HCT116 (cell line): Measurements from ENCODE around the gene DNTT. TPM values are rescaled to one million over a fixed set of nuclear protein-coding genes. Genes with fewer than 3 reads are reported as not detected.

Experiments used
- ATAC-seq: fragments of 200-7000 bp; cut with Tn5 transposase; 2 replicates; pipeline ENCODE4 v1.9.1; 2020; ENCODE audit warnings: mild to moderate bottlenecking, moderate library complexity
- BruUV-seq: library from RNA; stranded (reverse); fragments of 400-500 nt; replicated peaks from 2 replicates; lab custom pipeline; 2021; lab: Mats Ljungman, UMichigan
- CTCF ChIA-PET: fragments of 300-600 bp; sonication (Branson Sonifier 250); formaldehyde crosslinking; loops from one replicate; lab custom pipeline; 2021; ENCODE audit warnings: antibody characterized with exemption; lab: Charles Lee
- POLR2A ChIA-PET: fragments of 300-600, 350-600 bp; sonication (Branson Sonifier 250); formaldehyde crosslinking; loops from one replicate; lab custom pipeline; 2021; ENCODE audit warnings: antibody characterized with exemption; lab: Charles Lee
- RAD21 ChIA-PET, 2 experiments: fragments of 300-600 bp; sonication (Branson Sonifier 250); formaldehyde crosslinking; loops; one replicate each; lab custom pipeline; 2023; ENCODE audit warnings: low total read pairs in 2 of 2; ENCODE audit not compliant: uncharacterized antibody in 2 of 2, unreplicated experiment in 2 of 2, low non-redundant PET in 1 of 2; lab: Charles Lee
- DNase-seq: peaks from one replicate; pipeline ENCODE4 v3.0.0-alpha.2; 2010; ENCODE audit warnings: low read depth, low spot score
- H2AFZ ChIP-seq: fragments of 200-600 bp; shearing (Covaris generic), sonication (generic); 2 replicates; pipeline ENCODE4 v1.6.1; 2017; ENCODE audit warnings: low read depth, mixed run types, mixed read lengths, antibody characterized with exemption, low read length; ENCODE audit not compliant: poor library complexity, severe bottlenecking
- H3K27ac ChIP-seq: 2 replicates; pipeline ENCODE4 v1.5.1; 2012; ENCODE audit warnings: low read depth, low read length
- H3K27me3 ChIP-seq: fragments of 200-600 bp; sonication (generic); 2 replicates; pipeline ENCODE4 v1.6.1; 2016; ENCODE audit warnings: mixed run types, low read length, mixed read lengths; ENCODE audit not compliant: insufficient read depth
- H3K36me3 ChIP-seq, 2 experiments: fragments of 200-500 bp in 1 of 2; fragments of 200-600 bp in 1 of 2; sonication (Bioruptor generic) in 1 of 2; sonication (generic) in 1 of 2; 2 replicates each; pipeline versions ENCODE4 v1.5.1 to v1.6.1; 2014 to 2016; ENCODE audit warnings: low read length in 2 of 2, inconsistent platforms in 1 of 2, mixed read lengths in 1 of 2, mixed run types in 1 of 2; ENCODE audit not compliant: insufficient read depth in 2 of 2, control insufficient read depth in 1 of 2
- H3K4me1 ChIP-seq, 2 experiments: fragments of 200-600 bp in 1 of 2; sonication (generic) in 1 of 2; 2 replicates each; pipeline versions ENCODE4 v1.5.1 to v1.6.1; 2012 to 2017; ENCODE audit warnings: low read length in 2 of 2, inconsistent platforms in 1 of 2, mild to moderate bottlenecking in 1 of 2, mixed read lengths in 1 of 2, mixed run types in 1 of 2, moderate library complexity in 1 of 2; ENCODE audit not compliant: insufficient read depth in 2 of 2, control insufficient read depth in 1 of 2
- H3K4me2 ChIP-seq: fragments of 200-600 bp; sonication (generic); 2 replicates; pipeline ENCODE4 v1.6.1; 2017; ENCODE audit warnings: mixed run types, low read length, mixed read lengths
- H3K4me3 ChIP-seq, 2 experiments: fragments of 200-600 bp in 1 of 2; sonication (generic) in 1 of 2; replicated peaks in 1 of 2; 2 replicates each; pipeline ENCODE4 v1.5.1; 2011 to 2016; ENCODE audit warnings: low read length in 2 of 2, control low read depth in 1 of 2, low read depth in 1 of 2, mild to moderate bottlenecking in 1 of 2, mixed read lengths in 1 of 2, mixed run types in 1 of 2
- H3K79me2 ChIP-seq: fragments of 200-600 bp; sonication (generic); 2 replicates; pipeline ENCODE4 v1.6.1; 2017; ENCODE audit warnings: mild to moderate bottlenecking, mixed run types, low read length, moderate library complexity, mixed read lengths; ENCODE audit not compliant: insufficient read depth
- H3K9ac ChIP-seq: fragments of 200-600 bp; sonication (generic); 2 replicates; pipeline ENCODE4 v1.6.1; 2016; ENCODE audit warnings: low read length, mixed read lengths
- H3K9me2 ChIP-seq: fragments of 200-600 bp; sonication (generic), shearing (Covaris generic); 2 replicates; pipeline ENCODE4 v1.6.1; 2017; ENCODE audit warnings: mixed run types, mild to moderate bottlenecking, moderate library complexity; ENCODE audit not compliant: insufficient read depth
- H3K9me3 ChIP-seq, 2 experiments: fragments of 200-500 bp in 1 of 2; fragments of 200-600 bp in 1 of 2; sonication (Bioruptor generic) in 1 of 2; sonication (generic) in 1 of 2; 2 replicates each; pipeline ENCODE4 v1.6.1; 2014 to 2017; ENCODE audit warnings: low read length in 2 of 2, mixed read lengths in 2 of 2, inconsistent platforms in 1 of 2, low read depth in 1 of 2, mild to moderate bottlenecking in 1 of 2, mixed run types in 1 of 2, moderate library complexity in 1 of 2; ENCODE audit not compliant: control insufficient read depth in 1 of 2, insufficient read depth in 1 of 2
- H4K20me1 ChIP-seq: fragments of 200-600 bp; sonication (generic), shearing (Covaris generic); 2 replicates; pipeline ENCODE4 v1.6.1; 2017; ENCODE audit warnings: mixed run types, mild to moderate bottlenecking, moderate library complexity; ENCODE audit not compliant: insufficient read depth
- CEBPB ChIP-seq: IDR thresholded peaks from 2 replicates; pipeline ENCODE4 v1.6.1; 2012; ENCODE audit warnings: low read depth
- EZH2 ChIP-seq: fragments of 200-600 bp; sonication (generic); IDR thresholded peaks from 2 replicates; pipeline ENCODE4 v1.6.1; 2017; ENCODE audit warnings: antibody characterized with exemption, mixed run types
- FOSL1 ChIP-seq: IDR thresholded peaks from 2 replicates; pipeline ENCODE4 v1.6.1; 2012; ENCODE audit warnings: low read depth
- POLR2AphosphoS5 ChIP-seq: IDR thresholded peaks from 2 replicates; pipeline ENCODE4 v1.6.1; 2011; ENCODE audit warnings: mild to moderate bottlenecking, low read depth, low read length, moderate library complexity
- TCF7L2 ChIP-seq: IDR thresholded peaks from 2 replicates; pipeline ENCODE4 v1.7.0; 2011; ENCODE audit warnings: borderline replicate concordance, inconsistent platforms; ENCODE audit not compliant: insufficient read depth, insufficient read length; ENCODE audit errors: extremely low read depth
- YY1 ChIP-seq: IDR thresholded peaks from 2 replicates; pipeline ENCODE4 v1.6.1; 2011; ENCODE audit warnings: low read length, low read depth, moderate library complexity, mild to moderate bottlenecking; ENCODE audit not compliant: insufficient replicate concordance; ENCODE audit errors: extremely low read depth
- intact Hi-C: fragments of 100-400 bp; cut with micrococcal nuclease; formaldehyde crosslinking; loops from 2 replicates; pipeline ENCODE4 v1.10.0; 2022
- total RNA-seq: library from RNA; stranded (reverse); gene quantifications from one replicate; pipeline ENCODE4 v1.2.1, GENCODE V29; 2021; ENCODE audit not compliant: unreplicated experiment

Gene DNTT
- total RNA-seq, 1 experiment from 2014 or later, result not detected

GRCh38 chr10:96387601-96388000 is 83.4 kb downstream of the DNTT start:
- Histone ChIP-seq H3K27me3 (peaks cover 6% of the 10 kb centered on the region; the same call in 1 of the 2 replicates), H4K20me1 (no peaks in the 10 kb centered on the region), H3K4me3 (no peak overlapping the region), H3K4me1 (no peaks in the 10 kb centered on the region), H3K27ac (no peak overlapping the region), H3K4me2 (no peak overlapping the region), H3K9ac (no peak overlapping the region), H3K36me3 (no peaks in the 10 kb centered on the region), H2AFZ (no peak overlapping the region), H3K9me2 (no peaks in the 10 kb centered on the region), H3K9me3 (no peaks in the 10 kb centered on the region), H3K79me2 (no peaks in the 10 kb centered on the region)
- RAD21 ChIA-PET, result no interaction called here
- TF ChIP-seq YY1, result no peak
- no peak for TF ChIP-seq POLR2AphosphoS5
- no peak for TF ChIP-seq EZH2
- no peak for TF ChIP-seq CEBPB
- TF ChIP-seq TCF7L2, result no peak
- no peak for TF ChIP-seq FOSL1
- CTCF ChIA-PET, result no interaction called here
- no peak for ATAC-seq
- no peak for DNase-seq
- intact Hi-C loops, result no loop called here
- POLR2A ChIA-PET, result no interaction called here
- no TSS peak for BruUV-seq

Other genes starting within 250 kb of the DNTT start
- gene ZNF518A, start 174.1 kb upstream of the DNTT start, total RNA-seq, result 36.7 TPM
- 0.59 TPM for gene BLNK, start 32.9 kb upstream of the DNTT start, total RNA-seq
- gene OPALIN, start 54.6 kb downstream of the DNTT start, total RNA-seq, result not detected
- gene TLL2, start 209.5 kb downstream of the DNTT start, total RNA-seq, result 1.3 TPM